ENCODE measurements around the gene JAK1.

Gene JAK1

GRCh38 chr1:64857347-64857746 lies 109.0 kb downstream of the JAK1 start:
- ATAC-seq, result no peak

- no peak for ATAC-seq
These were observed 109.8 kb downstream of the JAK1 start for GRCh38 chr1:64856553-64856952.

- ATAC-seq, result no peak
These were observed 110.8 kb downstream of the JAK1 start for GRCh38 chr1:64855557-64855956.

- no peak for ATAC-seq
These were observed 111.7 kb downstream of the JAK1 start for GRCh38 chr1:64854674-64855073.

- no peak for ATAC-seq
These were observed 114.7 kb downstream of the JAK1 start for GRCh38 chr1:64851664-64852063.

GRCh38 chr1:64850846-64851245 lies 115.5 kb downstream of the JAK1 start:
- no peak for ATAC-seq

- ATAC-seq, result no peak
These were observed 116.4 kb downstream of the JAK1 start for GRCh38 chr1:64849942-64850341.

- ATAC-seq, result no peak
These were observed 117.5 kb downstream of the JAK1 start for GRCh38 chr1:64848803-64849202.

- ATAC-seq, result no peak
These were observed 118.2 kb downstream of the JAK1 start for GRCh38 chr1:64848136-64848535.

GRCh38 chr1:64847666-64848065 lies 118.7 kb downstream of the JAK1 start:
- ATAC-seq, result no peak

- ATAC-seq, result no peak
These were observed 119.5 kb downstream of the JAK1 start for GRCh38 chr1:64846573-64847430.

GRCh38 chr1:64845831-64846425 lies 120.4 kb downstream of the JAK1 start:
- no peak for ATAC-seq

GRCh38 chr1:64844609-64845008 lies 121.7 kb downstream of the JAK1 start:
- no peak for ATAC-seq

GRCh38 chr1:64844175-64844574 lies 122.2 kb downstream of the JAK1 start:
- ATAC-seq, result no peak

- ATAC-seq, result no peak
These were observed 122.7 kb downstream of the JAK1 start for GRCh38 chr1:64843675-64844074.

- no peak for ATAC-seq
These were observed 124.1 kb downstream of the JAK1 start for GRCh38 chr1:64842224-64842623.

GRCh38 chr1:64841330-64842065 lies 124.9 kb downstream of the JAK1 start:
- ATAC-seq, result no peak

- ATAC-seq, result no peak
These were observed 126.5 kb downstream of the JAK1 start for GRCh38 chr1:64839732-64840405.

- ATAC-seq, result no peak
These were observed 127.1 kb downstream of the JAK1 start for GRCh38 chr1:64839261-64839660.

- no peak for ATAC-seq
These were observed 127.9 kb downstream of the JAK1 start for GRCh38 chr1:64838486-64838885.

- no peak for ATAC-seq
These were observed 129.5 kb downstream of the JAK1 start for GRCh38 chr1:64836802-64837201.

- peak; percentile 49 to 53 for ATAC-seq
These were observed 131.6 kb downstream of the JAK1 start for GRCh38 chr1:64834734-64835133.

- ATAC-seq, result no peak
These were observed 136.2 kb downstream of the JAK1 start for GRCh38 chr1:64830030-64830651.
